Measurements from ENCODE around the gene EIF1.
"Not testable (repeated sequence)": the region's sequence is repeated elsewhere in the genome, so short reads cannot be mapped to it uniquely, and the experiment has no call there.

Gene EIF1

DNA sequence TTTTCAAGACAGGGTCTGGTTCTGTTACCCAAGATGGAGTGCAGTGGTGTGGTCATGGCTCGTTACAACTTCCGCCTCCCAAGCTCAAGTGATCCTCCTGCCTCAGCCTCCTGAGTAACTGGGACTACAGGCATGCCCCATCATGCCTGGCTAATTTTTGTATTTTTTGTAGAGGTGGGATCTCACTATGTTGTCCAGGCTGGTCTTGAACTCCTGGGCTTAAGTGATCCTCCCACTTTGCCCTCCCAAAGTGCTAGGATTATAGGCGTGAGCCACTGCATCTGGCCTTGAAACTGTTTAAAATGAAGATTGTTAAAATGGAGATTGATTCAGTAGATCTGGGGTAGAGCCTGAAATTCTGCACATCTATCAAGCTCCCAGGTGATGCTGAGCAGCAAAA, 12.2 kb downstream of the EIF1 start:
- not testable (repeated sequence) for DNase-seq (ENCODE audit: low read depth)

DNA sequence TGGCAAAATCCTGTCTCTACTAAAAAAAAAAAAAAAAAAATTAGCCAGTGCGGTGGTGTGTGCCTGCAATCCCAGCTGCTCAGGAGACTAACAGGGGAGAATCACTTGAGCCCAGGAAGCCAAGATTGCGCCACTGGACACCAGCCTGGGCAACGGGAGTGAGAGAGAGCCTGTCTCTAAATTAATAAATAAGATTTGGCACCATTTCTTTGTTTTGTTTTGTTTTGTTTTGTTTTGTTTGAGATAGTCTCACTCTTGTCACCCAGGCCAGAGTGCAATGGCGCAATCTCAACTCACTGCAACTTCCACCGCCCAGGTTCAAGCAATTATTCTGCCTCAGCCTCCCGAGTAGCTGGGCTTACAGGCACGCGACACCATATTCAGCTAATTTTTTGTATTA, 14.0 kb downstream of the EIF1 start:
- DNase-seq (ENCODE audit: low read depth): no peak

DNA sequence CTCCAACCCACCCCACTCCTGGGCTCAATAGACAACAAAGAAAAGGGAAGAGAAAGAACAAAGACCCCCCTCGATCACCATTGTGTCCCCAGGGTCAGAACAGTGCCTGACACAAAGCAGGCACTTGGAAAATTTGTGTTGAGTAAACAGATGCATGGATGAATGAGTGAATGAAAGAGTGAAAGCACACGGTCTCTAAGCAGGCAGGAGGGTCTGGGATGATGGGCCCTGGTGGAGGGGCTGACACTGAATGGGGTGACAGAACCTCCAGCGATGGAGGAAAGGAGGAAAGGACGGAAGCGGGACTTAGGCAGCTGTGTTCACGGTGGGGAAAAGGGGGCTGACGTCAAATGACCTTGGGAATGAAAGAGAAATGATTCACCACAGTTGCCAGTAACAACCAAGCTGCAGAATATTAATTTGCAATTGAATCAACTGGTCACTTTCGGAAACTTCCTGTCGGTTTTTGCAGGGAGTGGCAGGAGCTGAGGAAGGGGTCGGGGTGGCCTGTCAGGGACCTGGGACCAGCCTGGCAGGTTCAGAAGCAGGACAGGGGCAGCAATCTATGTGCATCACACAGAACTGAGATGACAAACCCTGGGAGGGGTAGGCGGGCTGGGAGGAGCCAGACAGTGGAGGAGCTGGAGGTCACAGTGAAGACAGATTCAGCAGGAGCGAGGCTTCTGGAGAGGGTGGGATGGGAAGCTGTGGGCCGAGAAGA, 16.7 kb downstream of the EIF1 start:
- no peak for DNase-seq (ENCODE audit: low read depth)

DNA sequence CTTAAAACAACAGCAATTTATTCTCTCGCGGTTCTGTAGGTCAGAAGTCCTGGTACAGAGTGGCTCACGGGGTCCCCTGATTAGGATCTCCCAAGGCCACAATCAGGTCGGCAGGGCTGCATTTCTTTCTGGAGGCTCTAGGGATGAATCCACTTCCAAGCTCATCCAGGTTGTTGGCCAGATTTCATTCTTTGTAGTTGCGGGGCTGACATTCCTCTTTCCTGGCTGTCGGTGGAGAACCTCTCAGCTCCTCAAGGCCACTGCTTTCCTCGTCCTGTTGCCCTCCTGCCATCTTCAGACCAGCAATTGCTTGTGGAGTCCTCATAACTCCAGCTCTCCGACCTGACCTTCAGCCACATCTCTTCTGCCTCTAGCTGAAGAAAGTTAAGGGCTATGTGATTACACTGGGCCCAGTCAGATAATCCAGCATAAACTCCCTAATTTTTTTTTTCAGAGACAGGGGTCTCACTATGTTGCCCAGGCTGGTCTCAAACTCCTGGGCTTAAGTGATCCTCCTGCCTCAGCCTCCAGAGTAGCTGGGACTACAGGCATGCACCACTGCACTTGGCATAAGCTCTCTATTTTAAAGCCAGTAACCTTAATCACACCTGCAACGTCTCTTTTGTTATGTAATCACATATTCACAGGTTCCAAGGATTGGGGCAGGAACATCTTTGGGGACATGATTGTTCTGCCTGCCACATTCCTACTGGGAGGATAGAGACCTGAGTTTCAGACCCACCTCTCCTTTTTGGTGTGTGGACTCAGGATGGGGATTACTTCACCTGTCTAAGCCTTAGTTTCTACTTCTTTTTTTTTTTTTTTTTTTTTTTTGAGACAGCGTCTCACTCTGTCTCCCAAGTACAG, 19.4 kb downstream of the EIF1 start:
- DNase-seq (ENCODE audit: low read depth): no peak

DNA sequence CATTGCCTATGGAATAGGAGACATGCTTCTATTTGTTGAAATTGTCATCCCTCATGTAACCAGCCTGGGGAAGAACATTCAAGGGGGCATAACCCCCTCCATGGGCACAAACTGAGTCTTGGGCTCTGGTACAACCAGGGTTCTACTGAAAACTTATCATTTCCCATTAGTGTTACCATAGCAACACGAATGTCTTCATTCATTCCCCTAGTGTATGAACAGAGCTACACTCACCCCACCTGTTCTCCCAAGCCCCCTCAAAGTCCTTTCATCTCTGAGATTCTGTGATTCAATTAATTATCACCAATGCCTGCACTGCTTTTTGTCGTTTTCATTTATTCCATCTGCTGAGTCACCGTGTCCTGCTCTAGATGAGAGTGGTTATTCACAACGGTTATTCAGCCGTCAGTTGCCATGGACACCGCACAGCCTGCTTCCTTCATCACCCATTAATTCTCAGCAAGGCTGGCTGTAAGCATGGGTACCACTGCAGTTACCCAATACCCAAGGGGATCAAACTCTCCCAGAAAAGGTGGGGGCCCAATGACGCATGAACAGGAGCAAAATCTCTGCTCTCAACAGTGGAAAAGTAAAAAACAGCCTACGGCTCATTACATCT, 21.9 kb downstream of the EIF1 start:
- DNase-seq (ENCODE audit: low read depth): no peak

DNA sequence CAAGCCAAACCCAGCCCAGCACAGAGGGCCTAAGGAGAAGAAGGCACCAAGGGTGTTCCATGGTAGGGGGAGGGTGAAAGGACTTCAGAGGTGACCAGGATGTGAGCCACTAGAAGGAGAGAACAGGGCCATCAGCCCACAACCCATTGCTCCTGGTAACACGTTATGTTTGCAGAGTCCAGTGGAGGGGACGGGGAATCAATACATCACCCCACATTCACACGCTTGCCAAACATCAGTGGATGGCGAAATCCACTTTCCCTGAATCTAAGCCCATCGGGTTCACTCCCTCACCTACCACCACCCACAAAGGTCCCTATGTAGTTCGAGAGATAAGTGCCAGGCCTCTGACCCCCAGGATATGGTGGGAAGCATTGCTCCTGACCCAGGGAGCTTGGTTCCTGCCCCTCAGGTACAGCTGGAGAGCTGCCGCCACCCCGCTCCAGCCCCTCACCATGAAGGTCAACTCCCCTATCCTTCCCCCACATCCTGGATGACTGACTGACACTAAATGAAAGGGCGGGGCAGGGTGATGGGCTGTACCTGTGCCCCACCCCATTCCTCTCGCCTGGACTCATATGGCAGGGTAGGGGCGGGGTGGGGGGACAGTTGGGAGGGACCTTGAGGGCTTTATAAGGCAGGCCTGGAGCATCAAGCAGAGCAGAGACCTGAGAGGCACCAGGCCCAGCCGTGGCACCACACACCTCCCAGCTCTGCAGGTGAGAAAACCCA, 23.1 kb downstream of the EIF1 start, which contains the start of gene GAST:
Gene GAST (plus strand): TSS at position 663 of the 732 bp plus-strand sequence. CDS start 3,106 bp downstream, outside the sequence.
- no peak for DNase-seq (ENCODE audit: low read depth)

DNA sequence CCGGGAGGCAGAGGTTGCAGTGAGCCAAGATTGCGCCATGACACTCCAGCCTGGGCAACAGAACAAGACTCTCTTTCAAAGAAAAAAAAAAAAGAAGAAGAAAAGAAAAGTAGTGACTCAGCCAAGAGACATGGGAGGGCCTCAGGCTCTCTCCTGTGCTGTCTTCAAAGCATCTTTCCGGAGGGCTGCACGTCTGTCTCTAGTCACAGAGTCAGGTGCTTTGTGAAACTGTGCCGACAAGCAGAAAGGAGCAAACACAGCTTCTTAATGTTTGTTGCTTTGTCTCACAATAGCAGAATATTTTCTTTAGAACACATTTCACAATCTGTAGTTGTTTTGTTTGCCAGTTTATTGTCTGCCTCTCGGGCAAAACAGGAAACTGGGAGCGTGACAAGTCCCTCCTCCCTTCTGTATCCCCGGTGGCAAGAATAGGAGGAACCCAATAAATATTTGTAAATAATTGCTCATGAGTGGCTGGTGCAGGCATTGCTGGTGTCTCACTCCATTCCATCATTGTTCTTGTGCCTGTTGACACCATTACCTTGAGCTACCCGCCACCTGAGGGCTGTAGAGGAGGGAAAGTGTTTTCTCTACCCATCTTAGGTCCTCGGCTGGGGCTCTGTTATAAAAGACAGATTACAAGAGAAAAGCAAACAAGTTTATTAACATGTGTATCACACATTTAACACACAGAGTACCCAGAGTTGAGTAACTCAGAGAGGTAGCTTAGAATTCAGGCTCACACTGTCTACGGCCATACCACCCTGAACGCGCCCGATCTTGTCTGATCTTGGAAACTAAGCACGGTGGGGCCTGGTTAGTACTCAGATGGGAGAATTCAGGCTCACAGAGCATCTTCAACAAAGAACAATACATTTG, 29.0 kb downstream of the EIF1 start:
- DNase-seq (ENCODE audit: low read depth): no peak

DNA sequence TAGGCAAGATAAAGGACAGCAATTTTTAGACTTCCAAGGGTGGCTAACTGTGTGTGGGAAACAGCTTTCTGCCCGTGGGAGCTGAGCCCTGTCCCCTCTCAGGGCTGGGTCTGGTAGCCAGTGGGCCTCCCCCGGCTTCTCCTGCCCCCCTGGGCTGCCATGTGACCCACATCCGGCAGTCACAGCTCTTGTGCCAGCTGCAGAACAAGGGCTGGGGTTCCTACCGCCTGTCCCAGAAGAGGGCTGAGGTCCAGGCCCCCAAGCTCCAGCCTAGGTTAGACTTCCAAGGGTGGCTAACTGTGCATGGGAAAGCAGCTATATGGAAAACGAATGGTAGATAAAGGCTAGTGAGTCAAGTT, 29.6 kb downstream of the EIF1 start:
- DNase-seq (ENCODE audit: low read depth): no peak

DNA sequence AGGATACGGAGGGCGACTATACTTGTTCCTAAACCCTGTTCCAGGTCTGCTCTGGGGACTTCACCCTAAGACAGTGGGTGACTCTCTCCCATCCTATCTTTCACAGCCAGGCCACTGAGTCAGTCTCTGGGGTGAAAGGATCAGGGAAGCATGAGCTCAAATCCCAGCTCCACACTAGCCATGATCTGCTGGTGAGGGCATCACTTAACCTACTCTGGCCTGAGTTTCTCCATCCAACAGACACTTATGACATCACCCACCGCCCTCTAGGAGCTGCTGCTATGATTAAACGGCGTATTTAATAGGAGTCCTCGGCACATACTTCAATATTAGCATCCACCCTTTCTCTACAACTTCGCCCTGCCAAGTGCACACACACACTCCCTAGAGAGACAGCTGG, 33.5 kb downstream of the EIF1 start:
- DNase-seq (ENCODE audit: low read depth): no peak

DNA sequence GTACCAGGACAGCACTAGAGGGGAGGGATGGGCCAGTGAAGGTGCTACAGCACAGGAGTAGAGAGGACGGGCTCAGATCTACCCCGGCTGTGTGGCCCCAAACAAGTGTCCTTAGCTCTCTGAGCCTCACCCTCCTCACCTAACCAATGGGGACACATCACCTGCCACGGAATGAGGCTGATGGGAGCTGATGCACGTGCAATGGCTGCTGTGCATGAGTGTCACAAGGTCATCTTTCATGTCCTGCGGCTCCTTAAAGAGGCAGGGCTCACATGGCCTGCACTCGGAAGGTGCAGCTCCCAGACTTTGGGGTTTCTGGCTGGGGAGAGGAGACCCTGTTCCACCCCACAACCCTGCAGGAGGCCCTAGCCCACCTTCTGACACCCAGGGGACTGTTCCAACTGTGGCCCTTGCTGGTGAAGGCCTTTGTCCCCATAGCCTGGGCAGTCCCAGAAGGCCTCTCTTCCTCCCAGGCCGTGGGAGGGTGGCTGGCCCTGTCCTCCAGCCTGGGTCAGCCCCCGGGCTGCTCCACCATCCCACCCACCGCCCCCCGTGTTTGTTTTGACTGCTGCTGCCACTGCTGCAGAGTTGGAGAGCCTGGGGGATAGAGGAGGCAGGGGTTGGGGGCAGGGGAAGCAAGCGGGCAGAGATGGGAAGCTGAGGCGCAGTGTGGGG, 35.3 kb downstream of the EIF1 start:
- no peak for DNase-seq (ENCODE audit: low read depth)

DNA sequence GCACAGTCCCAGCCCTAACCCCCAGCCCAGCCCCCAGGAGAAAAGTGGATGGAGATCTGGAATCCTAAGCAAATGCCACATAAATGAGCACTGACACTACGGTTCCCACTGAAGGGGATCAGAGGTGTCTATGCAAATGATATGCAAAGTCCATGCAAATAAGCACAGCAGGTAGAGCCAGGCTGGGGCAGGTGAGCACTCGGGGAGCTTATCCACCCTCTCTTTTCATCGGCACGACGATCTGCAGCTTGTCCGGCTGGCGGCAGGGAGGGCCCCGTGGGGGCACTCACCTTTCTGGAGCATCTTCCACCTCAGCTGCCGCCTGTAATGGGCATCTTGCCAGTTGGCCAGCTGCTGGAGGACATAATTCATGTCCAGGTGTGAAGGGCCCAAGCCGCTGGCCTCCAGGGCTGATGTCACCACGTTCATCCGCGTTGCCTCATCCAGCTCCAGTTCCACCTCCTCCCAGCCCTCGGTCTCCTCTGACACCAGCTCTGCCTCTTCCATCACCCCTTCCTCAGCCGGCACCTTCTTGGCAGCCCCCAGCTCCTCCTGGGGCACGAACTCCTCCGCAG, 35.9 kb downstream of the EIF1 start:
- DNase-seq (ENCODE audit: low read depth): no peak

DNA sequence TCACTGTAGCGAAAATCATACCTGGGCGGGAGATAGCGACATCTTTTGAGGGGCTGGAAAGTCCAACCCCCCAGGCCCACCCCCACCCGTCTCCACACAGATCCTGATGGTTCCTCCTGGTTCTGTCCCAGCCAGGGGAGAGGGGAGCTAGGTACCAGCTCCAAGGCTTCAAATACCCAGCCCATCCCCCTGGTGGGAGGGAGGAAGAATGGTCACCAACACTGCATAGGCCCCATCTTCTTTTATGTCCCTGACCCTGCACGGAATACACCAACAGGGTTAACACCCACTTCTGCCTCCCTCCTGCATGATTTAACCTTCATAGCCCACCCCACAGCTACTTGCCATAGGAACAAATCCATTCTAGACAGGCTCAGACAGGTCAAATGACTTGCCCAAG, 36.4 kb downstream of the EIF1 start:
- no peak for DNase-seq (ENCODE audit: low read depth)

DNA sequence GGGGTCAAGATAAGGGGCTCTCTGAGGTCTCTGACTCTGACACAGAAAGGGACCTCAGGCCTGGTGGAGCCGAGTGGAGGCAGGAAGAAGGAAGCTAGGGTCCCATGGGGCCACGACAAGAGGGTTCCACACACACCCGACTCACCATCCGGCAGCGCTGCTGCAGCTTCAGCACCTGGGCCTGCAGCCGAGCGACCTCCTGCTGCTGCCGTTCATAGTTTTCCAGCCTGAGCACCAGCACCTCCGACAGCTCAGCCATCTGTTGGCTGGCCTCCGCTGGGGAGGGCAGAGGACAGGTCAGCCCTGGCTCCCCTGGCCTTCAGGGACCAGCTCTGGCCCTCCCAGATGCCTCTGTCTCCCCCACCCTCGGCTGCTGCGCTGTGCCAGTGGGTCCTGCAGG, 39.4 kb downstream of the EIF1 start:
- DNase-seq (ENCODE audit: low read depth): no peak

DNA sequence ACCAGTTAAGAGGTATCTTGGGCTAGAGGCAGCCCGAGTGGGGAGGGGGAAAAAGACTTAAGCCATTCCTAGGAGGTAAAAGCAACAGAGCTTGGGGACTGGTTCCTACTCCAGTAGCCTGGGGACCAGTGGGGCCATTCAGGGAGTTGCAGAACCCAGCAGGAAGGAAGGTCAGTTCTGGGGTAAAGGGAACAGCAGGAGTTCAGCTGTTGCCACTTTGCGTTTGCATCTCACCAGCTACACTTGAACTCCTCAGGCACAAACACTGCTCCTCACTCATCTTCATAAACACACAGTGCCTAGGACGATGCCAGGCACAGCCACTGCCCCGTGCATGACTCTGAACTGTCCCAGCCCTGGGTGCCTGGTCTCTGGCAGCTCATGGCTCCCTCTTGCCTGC, 41.8 kb downstream of the EIF1 start:
- DNase-seq (ENCODE audit: low read depth): no peak

DNA sequence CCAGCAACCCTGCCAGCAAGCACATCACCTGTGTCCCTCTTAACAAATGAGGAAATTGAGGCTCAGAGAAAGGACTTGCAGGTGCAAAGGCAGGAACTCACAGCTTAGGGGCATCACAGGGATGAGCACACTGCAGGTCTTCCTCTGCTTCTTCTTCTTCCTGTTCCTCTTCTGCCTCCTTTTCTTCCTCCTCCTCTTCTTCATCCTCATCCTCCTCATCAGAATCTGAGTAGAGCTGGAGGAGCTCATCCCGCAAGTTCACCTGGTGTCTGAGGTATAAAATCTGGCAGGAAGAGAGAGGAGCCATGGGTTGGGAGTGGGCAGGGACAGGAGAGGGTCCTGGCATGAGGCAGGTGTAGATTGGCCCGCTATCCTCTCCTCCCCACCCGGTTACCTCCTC, 43.2 kb downstream of the EIF1 start:
- no peak for DNase-seq (ENCODE audit: low read depth)

DNA sequence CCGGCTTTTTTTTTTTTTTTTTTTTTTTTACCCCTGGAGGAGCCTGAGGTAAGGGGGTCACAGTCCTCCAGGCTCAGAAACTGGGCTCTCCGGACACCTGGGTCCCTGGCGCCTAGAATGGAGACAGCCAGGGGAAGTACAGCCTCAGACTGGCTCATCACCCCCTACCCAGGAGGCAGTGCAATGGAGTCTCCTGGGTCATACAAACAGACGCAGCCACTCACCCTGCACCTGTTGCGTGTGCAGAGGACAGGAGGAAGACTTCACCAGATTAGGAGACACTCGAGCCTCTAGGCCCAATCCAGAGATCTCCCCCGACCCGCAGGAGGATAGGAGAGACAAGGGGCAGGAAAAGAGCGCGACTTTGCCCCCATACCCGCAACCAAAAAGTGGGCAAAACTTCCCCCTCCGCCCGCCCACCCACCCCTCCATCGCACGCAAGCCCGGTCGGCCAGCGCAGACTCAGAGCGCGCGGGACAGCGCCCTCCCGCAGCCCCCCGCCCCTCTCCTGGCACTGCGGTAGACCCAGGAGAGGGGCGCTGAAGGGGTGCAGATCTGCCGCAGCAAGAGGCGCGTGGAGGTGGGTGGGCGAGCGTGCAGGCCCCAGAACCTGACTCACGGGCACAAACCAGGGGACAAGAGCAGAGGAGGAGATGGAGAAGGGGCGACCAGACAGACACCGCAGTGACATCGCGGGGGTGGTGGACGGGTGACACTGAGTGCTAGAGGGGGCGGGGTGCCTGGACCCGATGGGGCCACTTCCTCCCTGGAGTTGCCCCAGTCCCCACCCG, 44.9 kb downstream of the EIF1 start:
- DNase-seq (ENCODE audit: low read depth): no peak

DNA sequence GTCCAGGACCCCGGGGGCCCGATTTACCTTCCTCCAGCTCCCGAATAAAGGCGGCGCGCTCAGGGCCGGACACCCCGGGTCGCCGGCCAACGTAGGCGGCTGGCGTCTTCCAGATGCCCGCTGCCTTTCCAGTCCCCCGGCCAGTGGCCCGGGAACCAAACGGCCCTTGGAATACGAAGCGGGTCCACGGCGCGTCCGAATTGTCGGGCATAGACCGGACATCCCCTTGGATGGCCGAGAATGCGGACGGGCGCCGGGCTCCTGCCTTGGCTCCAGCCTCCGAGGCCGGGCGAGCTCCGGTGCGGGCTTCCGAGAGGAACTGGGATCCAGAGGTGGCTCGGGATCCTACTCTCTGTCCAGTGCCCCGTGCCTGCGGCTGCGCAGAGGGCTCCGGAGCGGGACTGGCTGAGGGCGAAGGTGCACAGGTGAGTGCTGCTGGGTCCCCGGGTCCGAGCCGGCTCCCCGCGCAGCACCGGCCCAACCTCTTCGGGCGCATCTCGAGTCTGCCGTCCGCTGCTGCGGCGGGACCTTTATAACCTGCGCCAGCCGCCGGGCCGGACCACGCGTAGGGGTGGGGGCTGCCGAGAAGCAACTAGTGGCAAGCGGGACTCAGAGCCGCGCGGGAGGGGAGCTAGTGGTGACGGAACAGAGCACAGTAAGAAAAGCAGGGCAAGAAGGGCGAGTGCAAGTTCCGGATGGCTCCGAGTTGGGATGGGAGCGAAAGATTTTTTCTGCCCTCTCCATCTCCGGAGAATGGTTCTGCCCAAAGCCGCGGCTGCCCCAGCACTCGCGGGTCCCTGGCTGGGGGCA, 45.7 kb downstream of the EIF1 start, which contains the start of gene HAP1:
Gene HAP1 (minus strand): TSS at position 505 of the 810 bp plus-strand sequence. CDS start 9 bp downstream, at position 496.
- no peak for DNase-seq (ENCODE audit: low read depth)

DNA sequence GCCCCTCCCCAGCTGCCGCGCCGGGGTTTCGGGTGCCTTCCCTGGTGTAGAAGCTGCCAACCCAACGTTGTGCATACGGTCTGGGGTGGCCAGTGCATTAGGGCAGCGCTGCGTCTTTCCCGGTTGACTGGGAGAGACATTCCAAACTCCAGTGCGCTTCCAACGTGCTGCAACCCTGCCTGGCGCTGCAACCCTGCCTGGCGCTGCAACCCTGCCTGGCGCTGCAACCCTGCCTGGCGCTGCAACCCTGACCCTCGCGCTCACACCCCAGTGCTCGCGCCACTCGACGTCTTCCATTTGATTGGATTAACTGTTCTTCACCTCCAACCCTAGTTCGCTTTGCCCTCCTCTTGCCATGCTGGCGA, 46.2 kb downstream of the EIF1 start:
- no peak for DNase-seq (ENCODE audit: low read depth)

DNA sequence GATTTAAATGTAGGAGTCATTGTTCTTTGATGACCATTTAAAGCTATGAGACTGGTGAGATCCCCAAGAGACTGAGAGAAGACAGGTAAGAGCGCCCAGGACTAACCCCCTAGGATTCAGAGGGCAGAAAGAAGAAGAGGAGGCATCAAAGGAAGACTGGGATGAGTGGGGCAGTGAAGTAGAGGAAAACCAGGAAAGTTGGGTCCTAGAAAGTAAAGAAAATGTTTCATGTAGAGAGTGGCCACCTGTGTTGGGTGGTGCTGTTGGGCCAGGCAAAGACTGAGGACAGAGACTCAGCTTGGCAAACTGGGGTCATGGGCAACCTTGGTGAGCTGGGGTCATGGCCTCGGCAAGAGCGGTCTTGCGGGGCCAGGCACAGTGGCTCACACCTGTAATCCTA, 47.1 kb downstream of the EIF1 start:
- DNase-seq (ENCODE audit: low read depth): no peak

Data from activated gamma-delta T cell treated with anti-CD3 and anti-CD28 coated beads, Interleukin-2, amount 50 U/mL, for 16 hours (primary cell).